Muscle of back (tissue), 10 donors: ENCODE data around the gene CEP83. TPM values are rescaled to one million over a fixed set of nuclear protein-coding genes. Genes with fewer than 3 reads are reported as not detected.

Source experiments
- polyA plus RNA-seq, 10 donors: library from polyadenylated mRNA; unstranded; fragments of 120-200 nt; gene quantifications; one replicate each; pipeline ENCODE4 v1.2.1, GENCODE V29; 2013; ENCODE audit not compliant: insufficient read length in 10 of 10

CEP83 gene
- polyA plus RNA-seq, 10 donors: 10.1 to 27.7 (median 16.2) TPM

Other genes with a start within 250 kb of the CEP83 start
- gene TMCC3, start 190.7 kb upstream of the CEP83 start, polyA plus RNA-seq: 10 to 100 TPM; 14.0 to 27.2 (median 21.8) TPM